Adrenal gland (tissue), 12 donors: ENCODE measurements around the gene AIF1. TPM values are rescaled to one million over a fixed set of nuclear protein-coding genes. Genes with fewer than 3 reads are reported as not detected.

Experiments used
- DNase-seq, 7 donors: peaks; one replicate each; pipeline ENCODE4 v3.0.0-alpha.2; 2019 to 2020
- H3K27ac ChIP-seq, 5 donors: fragments of 200-600 bp; sonication (generic) in 4 of 5; 1 replicate in 3 of 5; 2 replicates in 2 of 5; pipeline versions ENCODE4 v1.5.1 to v1.8.0; 2016 to 2020; ENCODE audit warnings: mild to moderate bottlenecking in 1 of 5
- H3K27me3 ChIP-seq: fragments of 200-600 bp; 2 replicates; pipeline ENCODE4 v1.8.0; 2021
- H3K36me3 ChIP-seq, 2 donors: fragments of 200-600 bp; replicated peaks in 1 of 2; 1 replicate in 1 of 2; 2 replicates in 1 of 2; pipeline versions ENCODE4 v1.5.1 to v1.8.0; 2018 to 2022
- H3K4me1 ChIP-seq, 2 donors: fragments of 200-600 bp; replicated peaks in 1 of 2; 1 replicate in 1 of 2; 2 replicates in 1 of 2; pipeline versions ENCODE4 v1.5.1 to v1.8.0; 2018 to 2021
- H3K4me3 ChIP-seq, 4 donors: fragments of 200-600 bp; sonication (generic) in 3 of 4; one replicate each; pipeline ENCODE4 v1.5.1; 2016 to 2018
- H3K9me3 ChIP-seq, 3 donors: fragments of 200-600 bp; sonication (generic) in 1 of 3; replicated peaks in 1 of 3; 1 replicate in 2 of 3; 2 replicates in 1 of 3; pipeline versions ENCODE4 v1.5.1 to v1.8.0; 2016 to 2021
- POLR2A ChIP-seq, 2 donors: fragments of 450-650 bp; IDR thresholded peaks; one replicate each; pipeline ENCODE4 v1.6.1; 2017; ENCODE audit warnings: antibody characterized with exemption in 2 of 2, mild to moderate bottlenecking in 2 of 2, moderate library complexity in 1 of 2
- WGBS, 4 donors: extraction: QIAGEN DNeasy Blood & Tissue Kit in 2 of 4; methylation state at CpG; one replicate each; pipeline versions ENCODE4 v1.1.5 to v1.1.7; 2013 to 2017; 5-methylcytosine and 5-hydroxymethylcytosine counted together
- intact Hi-C, 2 donors: fragments of 100-400 bp; cut with DNase I; formaldehyde crosslinking; loops; one replicate each; pipeline versions ENCODE4 v1.14.1 to v1.15.0; 2022 to 2023
- polyA plus RNA-seq, 3 donors: library from polyadenylated mRNA; stranded (reverse); fragments of 200-250 nt in 2 of 3; fragments of 350-450 nt in 1 of 3; fragmentation: Illumina TruSeq in 1 of 3; extraction: RNeasy Lipid Tissue Mini Kit (QIAGEN cat#74804) in 1 of 3; gene quantifications; one replicate each; pipeline ENCODE4 v1.2.3, GENCODE V29; 2013 to 2014
- total RNA-seq, 9 donors: library from RNA; depleted of rRNA in 4 of 9; stranded (reverse); fragments of >200 nt in 4 of 9; fragments of 120-200 nt in 1 of 9; fragmentation: NEBNext Ultra II Directional in 1 of 9; extraction: Animal tissue kit (Norgen Biotek cat#: 25700) in 1 of 9; gene quantifications; one replicate each; pipeline versions ENCODE4 v1.1.0 to v1.2.4, GENCODE V29; 2013 to 2023
- TF ChIP-seq, protein P1 (sequence below), 6 experiments: fragments of 450-650 bp in 4 of 6; fragments of 200-600 bp in 2 of 6; sonication (generic) in 1 of 6; IDR thresholded peaks; 1 replicate in 5 of 6; 2 replicates in 1 of 6; pipeline versions ENCODE4 v1.5.1 to v1.8.0; 2016 to 2021; ENCODE audit warnings: antibody characterized with exemption in 6 of 6, mild to moderate bottlenecking in 2 of 6, moderate library complexity in 1 of 6
- donor health status: healthy with polysubstance abuse.
- donor health status: Bipolar disorder and iron deficiency.
- donor health status: DM: yes; HTN: yes; CAD: no.
- donor health status: DM: no; HTN: no; CAD: no.
- donor health status: DM: no; HTN: no; CAD: no.
- donor health status: DM: yes; HTN: yes; CAD: no.

Gene AIF1
- total and polyA plus RNA-seq, 12 donors = 15.3 to 104 (median 66.3) TPM

GRCh38 chr6:31569861-31570536 lies 45.0 kb upstream of the AIF1 start:
- intact Hi-C loops = no loop called here
- 80 to 100% (median 84%) methylated on average over 1 of the region's 1 CpG for WGBS, 4 donors
- H3K36me3 ChIP-seq = no peaks in the 10 kb centered on the region
- H3K27ac ChIP-seq = no peak overlapping the region
- H3K9me3 ChIP-seq = no peaks in the 10 kb centered on the region
- no peaks in the 10 kb centered on the region for H3K4me1 ChIP-seq
- no peak for DNase-seq
- no peaks in the 10 kb centered on the region for H3K27me3 ChIP-seq
- no peak overlapping the region for H3K4me3 ChIP-seq
- TF ChIP-seq, protein P1, sequence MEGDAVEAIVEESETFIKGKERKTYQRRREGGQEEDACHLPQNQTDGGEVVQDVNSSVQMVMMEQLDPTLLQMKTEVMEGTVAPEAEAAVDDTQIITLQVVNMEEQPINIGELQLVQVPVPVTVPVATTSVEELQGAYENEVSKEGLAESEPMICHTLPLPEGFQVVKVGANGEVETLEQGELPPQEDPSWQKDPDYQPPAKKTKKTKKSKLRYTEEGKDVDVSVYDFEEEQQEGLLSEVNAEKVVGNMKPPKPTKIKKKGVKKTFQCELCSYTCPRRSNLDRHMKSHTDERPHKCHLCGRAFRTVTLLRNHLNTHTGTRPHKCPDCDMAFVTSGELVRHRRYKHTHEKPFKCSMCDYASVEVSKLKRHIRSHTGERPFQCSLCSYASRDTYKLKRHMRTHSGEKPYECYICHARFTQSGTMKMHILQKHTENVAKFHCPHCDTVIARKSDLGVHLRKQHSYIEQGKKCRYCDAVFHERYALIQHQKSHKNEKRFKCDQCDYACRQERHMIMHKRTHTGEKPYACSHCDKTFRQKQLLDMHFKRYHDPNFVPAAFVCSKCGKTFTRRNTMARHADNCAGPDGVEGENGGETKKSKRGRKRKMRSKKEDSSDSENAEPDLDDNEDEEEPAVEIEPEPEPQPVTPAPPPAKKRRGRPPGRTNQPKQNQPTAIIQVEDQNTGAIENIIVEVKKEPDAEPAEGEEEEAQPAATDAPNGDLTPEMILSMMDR (IDR thresholded peaks at IDR 0.05) = no peak
- no peak for TF ChIP-seq POLR2A (IDR thresholded peaks at IDR 0.05)

- WGBS, 4 donors = 79 to 89% (median 85%) methylated on average over 20 to 27 of the region's 27 CpGs
- Histone ChIP-seq H3K27me3 (no peaks in the 10 kb centered on the region), H3K9me3 (no peaks in the 10 kb centered on the region), H3K4me1 (no peaks in the 10 kb centered on the region), H3K27ac (no peak within 1 kb of the TSS), H3K36me3 (no peaks in the 10 kb centered on the region), H3K4me3 (no peak within 1 kb of the TSS)
- intact Hi-C loops = no loop called here
- TF ChIP-seq POLR2A (IDR thresholded peaks at IDR 0.05) = no peak
- TF ChIP-seq, protein P1 (IDR thresholded peaks at IDR 0.05) = no peak
- DNase-seq = no peak
Observed at GRCh38 chr6:31572041-31572911, 42.8 kb upstream of the AIF1 start, which contains the start of gene LTA. Gene LTA, plus strand, starts transcription at chr6:31572289. Its CDS starts 454 bp downstream, at chr6:31572743.

GRCh38 chr6:31573239-31574105 lies 41.6 kb upstream of the AIF1 start:
- 85 to 89% (median 87%) methylated on average over 9 of the region's 9 CpGs for WGBS, 4 donors
- no peak for DNase-seq
- H3K4me1 ChIP-seq = no peaks in the 10 kb centered on the region
- H3K9me3 ChIP-seq = no peaks in the 10 kb centered on the region
- H3K36me3 ChIP-seq = no peaks in the 10 kb centered on the region
- H3K27ac ChIP-seq = no peak overlapping the region
- TF ChIP-seq, protein P1 (IDR thresholded peaks at IDR 0.05) = no peak
- TF ChIP-seq POLR2A (IDR thresholded peaks at IDR 0.05) = no peak
- no peak overlapping the region for H3K4me3 ChIP-seq
- H3K27me3 ChIP-seq = no peaks in the 10 kb centered on the region
- intact Hi-C loops = no loop called here
